ENCODE data around the gene MYNN.

The MYNN gene

GRCh38 chr3:169780742-169781141 lies 7.5 kb downstream of the MYNN start:
- no peak for DNase-seq

GRCh38 chr3:169781209-169781855 lies 8.1 kb downstream of the MYNN start:
- no peak for DNase-seq

GRCh38 chr3:169787120-169787519 lies 13.9 kb downstream of the MYNN start:
- DNase-seq = no peak

- no peak for DNase-seq
Observed at GRCh38 chr3:169787791-169788190, 14.6 kb downstream of the MYNN start.

- DNase-seq = no peak
Observed at GRCh38 chr3:169790219-169790618, 17.0 kb downstream of the MYNN start.

GRCh38 chr3:169790687-169791429 lies 17.7 kb downstream of the MYNN start:
- no peak for DNase-seq

- DNase-seq = no peak
Observed at GRCh38 chr3:169792359-169792758, 19.2 kb downstream of the MYNN start.

GRCh38 chr3:169804681-169805080 lies 31.5 kb downstream of the MYNN start:
- DNase-seq = no peak

- DNase-seq = no peak
Observed at GRCh38 chr3:169809230-169809795, 36.1 kb downstream of the MYNN start.

GRCh38 chr3:169811631-169812331 lies 38.6 kb downstream of the MYNN start:
- no peak for DNase-seq

- DNase-seq = peak; percentile 41
Observed at GRCh38 chr3:169812332-169813235, 39.4 kb downstream of the MYNN start, which contains the start of the genes LRRC34 and LRRIQ4. TSS of gene LRRC34 (minus strand) at chr3:169812904. CDS start at chr3:169812548, 356 bp downstream. TSS of gene LRRIQ4 (plus strand) at chr3:169812870. CDS start at chr3:169821922, 9,052 bp downstream.

GRCh38 chr3:169813278-169813677 lies 40.1 kb downstream of the MYNN start:
- no peak for DNase-seq

- peak; percentile 52 for DNase-seq
Observed at GRCh38 chr3:169813757-169814517, 40.7 kb downstream of the MYNN start.

- no peak for DNase-seq
Observed at GRCh38 chr3:169815590-169816150, 42.5 kb downstream of the MYNN start.

- DNase-seq = no peak
Observed at GRCh38 chr3:169818316-169818715, 45.1 kb downstream of the MYNN start.

- DNase-seq = no peak
Observed at GRCh38 chr3:169822091-169822490, 48.9 kb downstream of the MYNN start.

- DNase-seq = no peak
Observed at GRCh38 chr3:169822540-169822939, 49.3 kb downstream of the MYNN start.

GRCh38 chr3:169822983-169823382 lies 49.8 kb downstream of the MYNN start:
- no peak for DNase-seq

- DNase-seq = no peak
Observed at GRCh38 chr3:169825316-169825715, 52.1 kb downstream of the MYNN start.

- DNase-seq = no peak
Observed at GRCh38 chr3:169827712-169828111, 54.5 kb downstream of the MYNN start.

- DNase-seq = no peak
Observed at GRCh38 chr3:169835533-169835932, 62.3 kb downstream of the MYNN start.
